GM18858 (cell line): ENCODE data around the gene TMTC2.
"Not testable (repeated sequence)": the region's sequence is repeated elsewhere in the genome, so short reads cannot be mapped to it uniquely, and the experiment has no call there.

ENCODE experiments used
- ATAC-seq: cut with Tn5 transposase; IDR thresholded peaks from one replicate; pipeline ENCODE4 v1.9.1; 2021; ENCODE audit not compliant: unreplicated experiment

TMTC2 gene

GRCh38 chr12:82787016-82787415 lies 100.3 kb downstream of the TMTC2 start:
- ATAC-seq: no peak

GRCh38 chr12:82788594-82788993 lies 101.9 kb downstream of the TMTC2 start:
- ATAC-seq: no peak

GRCh38 chr12:82789674-82790073 lies 103.0 kb downstream of the TMTC2 start:
- ATAC-seq: no peak

GRCh38 chr12:82793751-82794281 lies 107.1 kb downstream of the TMTC2 start:
- ATAC-seq: no peak

- no peak for ATAC-seq
Measured at GRCh38 chr12:82797480-82797879, 110.8 kb downstream of the TMTC2 start.

GRCh38 chr12:82800185-82800584 lies 113.5 kb downstream of the TMTC2 start:
- no peak for ATAC-seq

- ATAC-seq: no peak
Measured at GRCh38 chr12:82801951-82802610, 115.4 kb downstream of the TMTC2 start.

GRCh38 chr12:82803201-82803600 lies 116.5 kb downstream of the TMTC2 start:
- no peak for ATAC-seq

GRCh38 chr12:82804601-82805000 lies 117.9 kb downstream of the TMTC2 start:
- ATAC-seq: no peak

- not testable (repeated sequence) for ATAC-seq
Measured at GRCh38 chr12:82805004-82805403, 118.3 kb downstream of the TMTC2 start.

GRCh38 chr12:82805812-82806497 lies 119.2 kb downstream of the TMTC2 start:
- ATAC-seq: no peak

GRCh38 chr12:82807132-82807737 lies 120.5 kb downstream of the TMTC2 start:
- no peak for ATAC-seq

GRCh38 chr12:82810568-82810967 lies 123.9 kb downstream of the TMTC2 start:
- no peak for ATAC-seq

GRCh38 chr12:82817368-82817767 lies 130.7 kb downstream of the TMTC2 start:
- ATAC-seq: no peak

GRCh38 chr12:82818271-82819035 lies 131.7 kb downstream of the TMTC2 start:
- no peak for ATAC-seq

GRCh38 chr12:82826505-82826904 lies 139.8 kb downstream of the TMTC2 start:
- ATAC-seq: no peak

- no peak for ATAC-seq
Measured at GRCh38 chr12:82832096-82832495, 145.4 kb downstream of the TMTC2 start.

GRCh38 chr12:82832981-82833380 lies 146.3 kb downstream of the TMTC2 start:
- ATAC-seq: no peak

GRCh38 chr12:82833481-82833880 lies 146.8 kb downstream of the TMTC2 start:
- no peak for ATAC-seq

- ATAC-seq: no peak
Measured at GRCh38 chr12:82835217-82835616, 148.5 kb downstream of the TMTC2 start.

- no peak for ATAC-seq
Measured at GRCh38 chr12:82838131-82838551, 151.4 kb downstream of the TMTC2 start.
